ENCODE measurements around the gene CRNKL1. TPM values are rescaled to one million over a fixed set of nuclear protein-coding genes. Genes with fewer than 3 reads are reported as not detected.

The CRNKL1 gene
- 10 to 100 TPM; 17.5 to 24.0 (median 19.3) TPM for total RNA-seq (2021; fragmentation: NEBNext Ultra II Directional; extraction: Animal tissue kit (Norgen Biotek cat#: 25700))
- long read RNA-seq, full-length matches to known transcripts = 18 of 29 reads
- long read RNA-seq, partial matches to known transcripts = 7 of 29 reads
- long read RNA-seq, other reads (novel, unspliced or antisense) = 4 of 29 reads

GRCh38 chr20:20052074-20052970 is at the start of gene CRNKL1, which contains the start of gene CFAP61:
Gene CRNKL1, minus strand, starts transcription at chr20:20052466. Its CDS starts 124 bp downstream, at chr20:20052342.
Gene CFAP61, plus strand, starts transcription at chr20:20052532. Its CDS starts 4,122 bp downstream, at chr20:20056654.
- no peaks in the 10 kb centered on the region for H3K9me3 Mint-ChIP-seq
- H3K27ac Mint-ChIP-seq = peak within 1 kb of the TSS; percentile 96
- peaks cover 5% of the 10 kb centered on the region for H3K27me3 Mint-ChIP-seq (ENCODE audit: insufficient read depth)
- peak; percentile 20 for TF ChIP-seq CTCF (IDR thresholded peaks at IDR 0.05)
- peaks cover 24% of the 10 kb centered on the region for H3K36me3 Mint-ChIP-seq (ENCODE audit: low read depth)
- peak; percentile 97 for DNase-seq
- peak within 1 kb of the TSS; percentile 100 for H3K4me3 Mint-ChIP-seq
- peaks cover 11% of the 10 kb centered on the region; the same call in 1 of the 2 replicates for H3K4me1 Mint-ChIP-seq (ENCODE audit: low read depth)

GRCh38 chr20:20100881-20101280 is 48.6 kb upstream of the CRNKL1 start:
- TF ChIP-seq CTCF (IDR thresholded peaks at IDR 0.05) = no peak
- no peak overlapping the region for H3K27ac Mint-ChIP-seq
- H3K4me3 Mint-ChIP-seq = no peak overlapping the region
- no peaks in the 10 kb centered on the region for H3K36me3 Mint-ChIP-seq (ENCODE audit: low read depth)
- H3K27me3 Mint-ChIP-seq (ENCODE audit: insufficient read depth) = peaks cover 21% of the 10 kb centered on the region
- no peaks in the 10 kb centered on the region for H3K4me1 Mint-ChIP-seq (ENCODE audit: low read depth)
- no peak for DNase-seq
- H3K9me3 Mint-ChIP-seq = no peaks in the 10 kb centered on the region

GRCh38 chr20:20096421-20096820 is 44.2 kb upstream of the CRNKL1 start:
- no peaks in the 10 kb centered on the region for H3K9me3 Mint-ChIP-seq
- DNase-seq = no peak
- no peak overlapping the region for H3K27ac Mint-ChIP-seq
- no peaks in the 10 kb centered on the region for H3K36me3 Mint-ChIP-seq (ENCODE audit: low read depth)
- H3K4me3 Mint-ChIP-seq = no peak overlapping the region
- H3K27me3 Mint-ChIP-seq (ENCODE audit: insufficient read depth) = peaks cover 23% of the 10 kb centered on the region
- TF ChIP-seq CTCF (IDR thresholded peaks at IDR 0.05) = no peak
- no peaks in the 10 kb centered on the region for H3K4me1 Mint-ChIP-seq (ENCODE audit: low read depth)

- Mint-ChIP-seq H3K36me3 (ENCODE audit: low read depth) (no peaks in the 10 kb centered on the region), H3K4me1 (ENCODE audit: low read depth) (no peaks in the 10 kb centered on the region), H3K4me3 (no peak overlapping the region), H3K27ac (no peak overlapping the region), H3K9me3 (no peaks in the 10 kb centered on the region), H3K27me3 (ENCODE audit: insufficient read depth) (peaks cover 28% of the 10 kb centered on the region)
- no peak for TF ChIP-seq CTCF (IDR thresholded peaks at IDR 0.05)
- DNase-seq = no peak
These were observed 43.0 kb upstream of the CRNKL1 start for GRCh38 chr20:20095114-20095872.

- H3K27me3 Mint-ChIP-seq (ENCODE audit: insufficient read depth) = peaks cover 28% of the 10 kb centered on the region
- H3K36me3 Mint-ChIP-seq (ENCODE audit: low read depth) = no peaks in the 10 kb centered on the region
- DNase-seq = no peak
These were observed 42.1 kb upstream of the CRNKL1 start for GRCh38 chr20:20094410-20094809.

More at GRCh38 chr20:20094410-20094809, 42.1 kb upstream of the CRNKL1 start:
- Mint-ChIP-seq H3K4me3 (no peak overlapping the region), H3K9me3 (no peaks in the 10 kb centered on the region), H3K4me1 (ENCODE audit: low read depth) (no peaks in the 10 kb centered on the region), H3K27ac (no peak overlapping the region)
- TF ChIP-seq CTCF (IDR thresholded peaks at IDR 0.05) = no peak
